Fibroblast of mammary gland (primary cell): Measurements from ENCODE around the gene CRYAB.
A peak's percentile ranks its signal among the peaks of the same experiment; 100 is the strongest.

Source experiments
- DNase-seq: peaks from one replicate; pipeline ENCODE4 v3.0.0-alpha.2; 2010; ENCODE audit warnings: low read depth
- H3K4me3 ChIP-seq: 2 replicates; pipeline ENCODE4 v1.5.1; 2011; ENCODE audit warnings: low read depth, mild to moderate bottlenecking, low read length, moderate library complexity; ENCODE audit not compliant: control insufficient read depth
- CTCF ChIP-seq: conservative IDR thresholded peaks from 2 replicates; pipeline ENCODE4 v1.5.1; 2011; ENCODE audit warnings: low read depth, low read length, inconsistent platforms; ENCODE audit not compliant: control insufficient read depth, insufficient read depth

CRYAB gene

GRCh38 chr11:111917788-111918187, 6.2 kb upstream of the CRYAB start:
- TF ChIP-seq CTCF, result no peak
- H3K4me3 ChIP-seq, result no peak overlapping the region
- no peak for DNase-seq

GRCh38 chr11:111917312-111917711, 5.7 kb upstream of the CRYAB start:
- no peak overlapping the region for H3K4me3 ChIP-seq
- DNase-seq, result no peak
- no peak for TF ChIP-seq CTCF

- H3K4me3 ChIP-seq, result no peak overlapping the region
- no peak for DNase-seq
- TF ChIP-seq CTCF, result no peak
Observed at GRCh38 chr11:111916768-111917167, 5.2 kb upstream of the CRYAB start.

- H3K4me3 ChIP-seq, result no peak overlapping the region
- TF ChIP-seq CTCF, result no peak
- peak; percentile 69 for DNase-seq
Observed at GRCh38 chr11:111913997-111914396, 2.4 kb upstream of the CRYAB start.

- peak overlapping the region; percentile 24 for H3K4me3 ChIP-seq
- TF ChIP-seq CTCF, result no peak
- DNase-seq, result no peak
Observed at GRCh38 chr11:111913031-111913861, 1.7 kb upstream of the CRYAB start.

- DNase-seq, result no peak
- no peak for TF ChIP-seq CTCF
- H3K4me3 ChIP-seq, result peak within 1 kb of the TSS; percentile 24
Observed at GRCh38 chr11:111912535-111912934, 965 bp upstream of the CRYAB start, which contains the start of gene HSPB2. TSS of gene HSPB2 (plus strand) at chr11:111912734. CDS start at chr11:111912830, 96 bp downstream.
